ENCODE results near the gene VPS26A. TPM values are rescaled to one million over a fixed set of nuclear protein-coding genes. Genes with fewer than 3 reads are reported as not detected.

Gene VPS26A
- total and polyA plus RNA-seq, 2 donors (not counting 3 experiments of a cell fraction or from before 2014, with no cell fraction given): 11.7 to 60.3 TPM

DNA sequence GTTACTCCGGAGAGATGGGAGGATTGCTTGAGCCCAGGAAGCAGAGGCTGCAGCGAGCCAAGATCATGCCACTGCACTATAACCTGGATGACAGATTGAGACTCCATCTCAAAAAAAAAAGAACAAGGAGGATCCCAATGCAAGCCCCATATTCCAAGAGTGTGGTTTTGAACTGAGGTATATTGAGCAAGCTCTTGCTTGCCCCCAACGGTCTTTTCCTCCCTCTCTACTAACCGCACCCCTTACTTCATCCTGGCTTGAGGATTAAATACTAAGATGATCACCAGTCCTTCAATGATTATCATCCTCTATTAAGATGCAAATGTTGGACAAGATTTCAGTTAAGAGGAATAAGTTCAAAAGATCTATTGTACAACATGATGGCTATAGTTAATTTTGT, 48.5 kb upstream of the VPS26A start:
- H3K36me3 ChIP-seq (ENCODE audit: control insufficient read depth in 2 of 2, extremely low read depth in 1 of 2, insufficient read depth in 2 of 2, low read length in 2 of 2): no peaks in the 10 kb centered on the region
- H4K20me1 ChIP-seq (replicated peaks; ENCODE audit: control insufficient read depth, extremely low read depth, insufficient read depth, low read length): no peaks in the 10 kb centered on the region
- FAIRE-seq: no peak
- TF ChIP-seq FOS (IDR thresholded peaks at IDR 0.05; ENCODE audit: borderline replicate concordance, insufficient read depth, low read length) (no peak), JUN (IDR thresholded peaks at IDR 0.05; ENCODE audit: borderline replicate concordance, insufficient read depth, insufficient read length, low read depth) (no peak), POLR2AphosphoS5 (IDR thresholded peaks at IDR 0.05; ENCODE audit: insufficient read depth, low read depth, low read length) (no peak), POLR2A (IDR thresholded peaks at IDR 0.05; ENCODE audit: low read depth, low read length) (no peak), GATA2 (IDR thresholded peaks at IDR 0.05; ENCODE audit: insufficient read depth, insufficient read length, low read depth, low read length) (no peak), MYC (IDR thresholded peaks at IDR 0.05; ENCODE audit: low read depth, low read length) (no peak), EZH2 (IDR thresholded peaks at IDR 0.05; ENCODE audit: borderline replicate concordance, low read depth, low read length, severe bottlenecking) (no peak)
- TF ChIP-seq, protein P1, sequence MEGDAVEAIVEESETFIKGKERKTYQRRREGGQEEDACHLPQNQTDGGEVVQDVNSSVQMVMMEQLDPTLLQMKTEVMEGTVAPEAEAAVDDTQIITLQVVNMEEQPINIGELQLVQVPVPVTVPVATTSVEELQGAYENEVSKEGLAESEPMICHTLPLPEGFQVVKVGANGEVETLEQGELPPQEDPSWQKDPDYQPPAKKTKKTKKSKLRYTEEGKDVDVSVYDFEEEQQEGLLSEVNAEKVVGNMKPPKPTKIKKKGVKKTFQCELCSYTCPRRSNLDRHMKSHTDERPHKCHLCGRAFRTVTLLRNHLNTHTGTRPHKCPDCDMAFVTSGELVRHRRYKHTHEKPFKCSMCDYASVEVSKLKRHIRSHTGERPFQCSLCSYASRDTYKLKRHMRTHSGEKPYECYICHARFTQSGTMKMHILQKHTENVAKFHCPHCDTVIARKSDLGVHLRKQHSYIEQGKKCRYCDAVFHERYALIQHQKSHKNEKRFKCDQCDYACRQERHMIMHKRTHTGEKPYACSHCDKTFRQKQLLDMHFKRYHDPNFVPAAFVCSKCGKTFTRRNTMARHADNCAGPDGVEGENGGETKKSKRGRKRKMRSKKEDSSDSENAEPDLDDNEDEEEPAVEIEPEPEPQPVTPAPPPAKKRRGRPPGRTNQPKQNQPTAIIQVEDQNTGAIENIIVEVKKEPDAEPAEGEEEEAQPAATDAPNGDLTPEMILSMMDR (IDR thresholded peaks at IDR 0.05; ENCODE audit: extremely low read depth in 1 of 2, insufficient read depth in 1 of 2, low read depth in 1 of 2, low read length in 2 of 2): no peak
- TF ChIP-seq, protein P2, sequence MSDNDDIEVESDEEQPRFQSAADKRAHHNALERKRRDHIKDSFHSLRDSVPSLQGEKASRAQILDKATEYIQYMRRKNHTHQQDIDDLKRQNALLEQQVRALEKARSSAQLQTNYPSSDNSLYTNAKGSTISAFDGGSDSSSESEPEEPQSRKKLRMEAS (IDR thresholded peaks at IDR 0.05; ENCODE audit: insufficient read depth, insufficient read length): no peak
- H2AFZ ChIP-seq (ENCODE audit: low read depth, low read length): no peak overlapping the region
- H3K4me2 ChIP-seq (ENCODE audit: insufficient read depth, low read length): no peak overlapping the region
- no TSS peak for BruUV-seq (replicated peaks)
- ChIA-PET POLR2A (no interaction called here), CTCF (interaction anchor here (3.6 kb wide), 1 partner anchor 70 kb away, joined by 16 read pairs; no protein-coding TSS in a partner anchor)
- no peaks in the 10 kb centered on the region for H3K9me3 ChIP-seq (replicated peaks; ENCODE audit: control insufficient read depth, insufficient read depth, low read length)
- H3K9ac ChIP-seq (replicated peaks; ENCODE audit: extremely low read depth, insufficient read depth, low read length): no peak overlapping the region
- peaks cover 3% of the 10 kb centered on the region for H3K4me1 ChIP-seq (ENCODE audit: control insufficient read depth, extremely low read depth, insufficient read depth, low read length)
- H3K27me3 ChIP-seq (ENCODE audit: control insufficient read depth in 2 of 2, insufficient read depth in 2 of 2, low read length in 2 of 2): no peaks in the 10 kb centered on the region
- dilution Hi-C loops (cut with MboI; ENCODE audit: extremely low pct_ligation_motif_present, low sequenced_read_pairs): no loop called here
- no peak overlapping the region for H3K27ac ChIP-seq (ENCODE audit: insufficient read depth, low read depth, low read length)
- no peak overlapping the region for H3K4me3 ChIP-seq (replicated peaks in 1 of 3; ENCODE audit: insufficient read depth in 1 of 3, low read depth in 1 of 3, low read length in 3 of 3)
- no peaks in the 10 kb centered on the region for H3K9me1 ChIP-seq (replicated peaks; ENCODE audit: control insufficient read depth, extremely low read depth, insufficient read depth, low read length)
- H3K79me2 ChIP-seq (ENCODE audit: control insufficient read depth, insufficient read depth, low read length): no peaks in the 10 kb centered on the region
- no peak for DNase-seq (ENCODE audit: low read depth, low spot score)
- intact Hi-C loops (cut with micrococcal nuclease): no loop called here
